Ecto neural progenitor cell (in vitro differentiated cells): Measurements from ENCODE around the gene USH1G.
"Not testable (repeated sequence)": the region's sequence is repeated elsewhere in the genome, so short reads cannot be mapped to it uniquely, and the experiment has no call there.

Experiments
- DNase-seq: peaks from one replicate; pipeline ENCODE4 v3.0.0-alpha.2; 2018; ENCODE audit warnings: low spot score

USH1G gene

GRCh38 chr17:74930535-74931036 is 7.5 kb upstream of the USH1G start:
- no peak for DNase-seq

GRCh38 chr17:74928786-74929185 is 5.7 kb upstream of the USH1G start:
- DNase-seq, result no peak

- DNase-seq, result no peak
Observed at GRCh38 chr17:74925242-74925641, 2.2 kb upstream of the USH1G start.

DNA sequence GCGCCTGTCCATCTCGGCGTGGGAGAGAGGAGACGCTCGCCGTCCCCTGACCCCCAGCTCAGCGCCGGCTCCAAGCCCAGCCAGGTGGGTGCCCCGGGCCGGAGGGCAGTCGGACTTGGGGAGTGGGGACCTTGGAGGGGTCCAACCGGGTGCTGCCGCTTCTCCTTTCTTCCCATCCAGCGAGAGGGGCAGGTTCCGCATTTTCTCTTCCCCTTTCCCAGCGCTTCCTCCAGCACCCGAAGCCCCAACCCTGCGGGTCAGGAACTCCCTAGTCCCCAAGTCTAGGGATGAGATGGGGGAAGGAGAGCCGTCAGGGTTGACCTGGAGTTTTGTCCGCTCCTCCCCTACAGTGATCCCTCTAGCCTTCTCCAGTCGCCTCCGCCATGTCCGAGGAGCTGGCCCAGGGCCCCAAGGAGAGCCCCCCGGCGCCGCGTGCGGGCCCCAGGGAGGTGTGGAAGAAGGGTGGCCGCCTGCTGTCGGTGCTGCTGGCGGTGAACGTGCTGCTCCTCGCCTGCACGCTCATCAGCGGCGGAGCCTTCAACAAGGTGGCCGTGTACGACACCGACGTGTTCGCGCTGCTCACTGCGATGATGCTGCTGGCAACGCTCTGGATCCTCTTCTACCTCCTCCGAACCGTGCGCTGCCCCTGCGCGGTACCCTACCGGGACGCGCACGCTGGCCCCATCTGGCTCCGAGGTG is 1.3 kb upstream of the USH1G start, which contains the start of gene OTOP2:
Gene OTOP2, plus strand, starts transcription at position 24 of the 699 bp plus-strand sequence. Its CDS starts 360 bp downstream, at position 384.
- DNase-seq, result no peak

DNA sequence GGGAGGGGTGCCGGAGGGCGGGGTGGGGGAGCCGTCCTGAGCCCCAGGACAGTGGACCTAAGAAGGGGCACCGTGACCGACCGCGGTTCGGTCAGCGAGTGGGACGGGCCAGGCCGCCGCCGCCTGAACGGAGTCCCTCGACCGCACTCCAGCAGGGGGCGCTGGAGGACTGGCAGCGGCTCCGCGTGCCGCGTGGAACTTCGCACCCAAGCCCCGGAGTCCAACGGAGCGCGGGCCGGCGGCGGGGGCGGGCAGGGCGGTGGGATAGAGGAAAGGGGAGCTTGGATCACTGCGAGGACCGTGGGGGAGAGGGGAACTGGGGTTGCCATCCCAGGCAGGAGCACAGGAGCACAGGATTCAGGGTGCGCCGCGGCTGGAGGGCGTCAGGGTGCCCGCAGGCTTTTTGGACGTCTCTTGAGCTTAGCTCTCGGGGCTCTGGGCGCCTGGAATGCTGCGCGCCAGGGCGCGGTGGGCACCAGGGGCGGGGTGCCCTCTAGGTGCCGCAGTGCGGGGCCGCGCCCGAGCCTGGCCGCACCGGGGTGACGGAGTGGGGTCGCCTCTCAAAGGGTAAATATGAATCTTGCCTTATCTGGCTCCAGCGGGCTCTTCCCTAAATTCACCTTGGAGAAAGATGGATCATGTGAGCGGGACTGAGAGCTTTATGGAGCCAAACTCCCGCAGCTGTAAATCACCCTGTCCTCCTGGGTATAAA is 639 bp upstream of the USH1G start:
- DNase-seq, result peak; percentile 91

GRCh38 chr17:74922172-74922571 is 883 bp downstream of the USH1G start:
- no peak for DNase-seq

DNA sequence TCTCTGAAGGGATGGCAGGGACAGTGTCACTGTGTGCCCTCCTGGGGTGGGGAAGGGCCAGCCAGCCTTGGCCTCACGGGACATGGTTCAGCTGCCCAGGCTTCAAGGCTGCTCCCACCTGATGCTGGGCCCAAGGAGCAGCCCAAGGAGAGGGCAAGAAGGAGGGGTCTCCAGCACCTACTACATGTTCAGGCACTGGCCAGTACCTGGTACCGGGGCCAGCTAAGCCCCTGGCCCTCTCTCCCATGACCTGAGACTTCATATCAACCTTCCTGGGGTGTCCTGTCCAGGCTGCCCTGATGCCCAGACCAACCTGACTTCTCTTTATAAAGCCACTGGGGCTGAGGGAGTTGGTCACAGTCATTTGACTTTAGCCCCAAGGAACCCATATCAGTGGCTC is 1.3 kb downstream of the USH1G start:
- DNase-seq, result no peak

DNA sequence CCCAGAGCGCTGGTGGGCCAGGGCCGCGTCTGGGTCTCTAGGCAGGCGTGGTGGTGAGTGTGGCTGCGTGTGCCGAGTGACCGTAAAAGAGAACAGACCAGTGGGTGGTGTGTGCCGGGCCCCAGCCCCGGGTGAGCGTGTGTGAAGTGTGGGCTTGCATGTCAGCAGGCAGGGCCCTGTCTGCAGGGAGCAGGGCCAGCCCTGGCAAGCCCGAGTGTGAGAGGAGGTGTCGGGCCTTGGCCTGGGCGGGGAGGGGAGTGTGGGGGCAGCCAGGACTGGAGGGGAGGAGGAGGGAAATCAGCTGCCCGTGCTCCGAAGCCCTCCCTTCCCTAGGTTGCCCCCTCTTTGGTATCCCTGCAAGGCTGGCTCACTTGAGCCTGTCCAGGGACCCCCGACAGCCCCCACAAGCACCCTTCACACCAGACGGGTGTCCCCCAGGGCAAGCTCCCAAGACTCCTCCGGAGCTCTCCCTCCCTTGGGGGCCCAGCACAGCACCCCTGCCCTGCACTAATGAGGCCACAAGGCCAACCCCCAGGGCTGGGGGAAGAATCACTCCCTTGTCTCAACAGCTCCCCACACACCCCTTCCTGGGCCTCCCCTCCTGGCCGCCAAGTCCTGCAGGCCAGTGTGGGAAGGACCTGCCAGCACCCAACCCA is 1.9 kb downstream of the USH1G start:
- DNase-seq, result no peak

DNA sequence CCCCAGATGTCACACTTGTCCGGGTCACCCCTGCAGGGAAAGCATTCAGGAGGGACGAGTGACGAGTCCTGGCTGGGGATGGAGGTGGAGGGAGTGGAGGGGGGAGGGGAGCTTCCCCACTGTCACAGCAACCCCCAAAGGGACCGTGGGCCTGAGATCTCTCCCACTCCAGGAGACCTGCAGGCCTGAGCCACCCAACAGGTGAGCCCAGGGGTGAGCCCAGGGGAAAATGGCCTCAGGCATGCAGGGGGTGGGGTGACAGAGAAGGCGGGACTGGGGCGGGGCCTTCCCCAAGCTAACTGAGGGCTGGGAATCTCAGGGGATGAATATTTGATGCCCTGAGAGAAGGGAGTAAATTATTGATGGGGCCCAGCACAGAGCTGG is 2.4 kb downstream of the USH1G start:
- DNase-seq, result no peak

DNA sequence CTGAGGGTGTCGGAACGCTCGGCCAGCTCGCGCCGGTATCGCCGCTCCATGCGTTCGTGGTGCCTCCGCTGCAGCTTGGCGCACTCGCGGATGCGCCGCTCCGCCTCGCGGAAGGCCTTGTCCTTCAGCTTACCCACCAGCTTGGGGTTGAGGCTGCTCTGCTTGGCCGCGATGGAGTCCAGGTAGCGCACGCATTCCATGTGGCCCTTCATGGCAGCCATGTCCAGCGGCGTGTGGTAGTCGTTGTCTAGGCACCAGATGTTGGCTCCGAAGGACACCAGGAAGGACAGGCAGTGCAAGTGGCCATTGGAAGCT is 2.8 kb downstream of the USH1G start:
- DNase-seq, result no peak

- no peak for DNase-seq
Observed at GRCh38 chr17:74919440-74920305, 3.4 kb downstream of the USH1G start.

DNA sequence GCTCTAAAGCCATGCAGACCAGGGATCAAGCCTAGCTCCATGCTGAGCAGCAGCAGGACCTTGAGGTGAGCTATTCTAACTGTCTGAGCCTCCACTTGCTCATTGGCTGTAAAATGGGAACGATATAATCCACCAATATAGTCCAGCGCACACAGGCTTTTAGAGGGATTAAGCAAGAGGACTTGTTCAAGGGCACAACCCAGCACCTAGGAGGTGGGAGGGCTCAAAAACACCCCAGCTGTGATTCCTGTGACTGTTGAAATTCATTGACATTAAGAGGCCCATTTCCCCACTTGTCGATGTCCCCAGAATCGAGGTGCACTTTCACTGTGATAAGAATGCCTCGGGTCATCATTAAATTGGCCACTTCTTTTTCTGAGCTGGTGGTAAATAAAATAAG is 4.1 kb downstream of the USH1G start:
- DNase-seq, result no peak

GRCh38 chr17:74917430-74917829 is 5.6 kb downstream of the USH1G start:
- DNase-seq, result no peak

- DNase-seq, result no peak
Observed at GRCh38 chr17:74916851-74917199, 6.2 kb downstream of the USH1G start.

GRCh38 chr17:74916136-74916850 is 6.8 kb downstream of the USH1G start:
- no peak for DNase-seq

DNA sequence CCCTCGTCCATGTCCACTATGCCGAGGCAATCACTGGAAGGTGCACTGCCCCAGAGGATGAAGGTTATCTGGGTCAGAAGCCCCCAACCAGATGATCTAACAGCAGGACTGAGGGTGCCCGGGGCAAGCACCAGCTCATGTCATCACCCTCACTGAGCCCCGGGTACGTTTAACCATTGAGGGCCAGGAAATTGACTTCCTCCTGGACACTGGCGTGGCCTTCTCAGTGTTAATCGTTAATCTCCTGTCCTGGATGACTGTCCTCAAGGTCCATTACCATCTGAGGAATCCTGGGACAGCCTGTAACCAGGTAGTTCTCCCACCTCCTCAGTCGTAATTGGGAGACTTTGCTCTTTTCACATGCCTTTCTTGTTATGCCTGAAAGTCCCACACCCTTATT is 11.6 kb downstream of the USH1G start:
- not testable (repeated sequence) for DNase-seq

DNA sequence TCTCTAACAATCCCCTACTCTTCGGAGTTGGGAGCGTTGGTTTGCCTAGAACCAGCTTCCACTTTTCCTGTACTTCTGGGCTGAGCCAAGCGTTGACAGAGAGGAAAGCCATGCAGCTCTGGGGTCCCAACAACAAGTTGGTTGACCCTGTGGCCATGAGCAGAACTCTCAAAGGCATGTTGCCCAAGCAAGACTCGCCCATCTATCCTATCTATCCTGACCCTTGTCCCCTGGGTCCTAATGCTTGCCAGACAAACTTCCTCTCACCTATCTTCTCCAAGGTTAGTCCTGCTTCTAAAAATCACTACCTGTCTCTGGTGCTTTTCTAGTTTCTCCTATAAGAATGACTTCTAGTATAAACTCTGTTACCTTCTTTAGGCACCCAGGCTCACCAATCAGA is 14.0 kb downstream of the USH1G start:
- not testable (repeated sequence) for DNase-seq

GRCh38 chr17:74907012-74907411 is 16.0 kb downstream of the USH1G start:
- DNase-seq, result no peak

GRCh38 chr17:74906214-74906793 is 16.8 kb downstream of the USH1G start:
- DNase-seq, result not testable (repeated sequence)

DNA sequence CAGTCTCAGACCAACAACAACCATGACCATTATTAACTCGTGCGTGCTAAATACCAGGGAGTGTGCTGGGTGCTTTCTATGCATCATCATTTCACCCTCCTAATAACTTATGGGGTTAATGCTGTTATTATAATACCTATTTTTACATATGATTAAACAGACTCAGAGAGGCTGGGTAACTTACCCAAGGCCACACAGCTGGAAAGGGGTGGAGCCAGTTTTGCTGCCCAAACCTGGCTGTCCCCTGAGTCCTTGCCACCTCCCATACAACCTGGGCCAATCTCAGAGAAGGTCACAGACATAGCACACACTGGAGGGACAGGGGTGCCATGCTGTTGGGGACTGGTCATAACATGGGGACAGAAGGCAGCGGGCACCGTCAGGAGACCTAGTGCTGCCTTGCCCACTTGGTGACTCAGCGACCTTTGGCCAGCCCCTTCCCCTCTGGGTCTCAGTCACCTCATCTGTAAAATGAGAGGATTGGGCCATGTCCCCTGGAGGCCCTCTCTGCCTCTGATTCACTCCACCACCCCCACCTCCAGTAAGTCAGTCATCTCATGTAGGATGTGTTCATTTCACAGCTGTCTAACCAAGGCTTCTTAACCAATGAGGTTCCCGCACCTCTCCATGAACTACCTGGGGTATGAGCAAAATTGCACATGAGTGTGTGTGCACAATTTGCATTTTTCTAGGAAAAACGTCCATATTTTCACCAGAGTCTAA is 18.2 kb downstream of the USH1G start:
- no peak for DNase-seq

DNA sequence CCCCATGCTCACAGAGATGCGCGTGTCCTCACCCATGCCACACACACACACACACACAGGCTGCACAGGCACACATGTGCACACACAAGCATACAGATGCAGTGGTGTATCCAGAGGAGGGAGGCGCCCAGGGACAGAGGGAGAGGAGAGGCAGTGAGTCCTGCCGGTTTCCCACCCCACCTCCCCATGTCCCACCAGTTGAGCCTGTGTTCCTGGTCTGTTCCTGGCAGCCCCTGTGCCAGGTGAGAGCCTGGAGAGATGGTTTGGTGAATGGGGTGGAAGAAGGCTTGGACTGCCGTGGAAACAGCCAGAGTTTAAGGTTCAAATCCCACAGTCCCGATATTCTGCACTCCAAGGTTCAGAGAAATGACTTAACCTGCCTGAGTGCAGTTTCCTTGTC is 19.4 kb downstream of the USH1G start:
- DNase-seq, result no peak
